ENCODE data around the gene CCNB3.

CCNB3 gene

DNA sequence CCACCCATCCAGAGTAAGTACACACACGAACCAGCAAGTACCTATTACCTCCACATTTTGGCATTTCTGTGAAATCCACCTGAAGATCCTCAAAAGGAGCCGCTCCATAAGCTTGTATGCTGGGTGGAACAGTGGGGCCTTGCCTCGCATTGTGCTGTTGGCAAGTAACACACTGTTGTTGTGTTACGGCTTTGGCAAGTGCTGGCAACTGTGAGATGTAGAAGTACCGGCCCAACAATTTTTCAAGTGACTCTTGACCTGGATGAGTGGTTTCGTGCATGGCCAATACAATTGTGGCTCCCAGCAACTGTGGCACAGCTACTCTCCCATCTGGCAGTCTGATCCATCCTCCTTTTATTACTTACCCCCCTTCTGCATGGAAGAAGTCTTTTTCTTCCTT is 128.7 kb downstream of the CCNB3 start:
- no peak for TF ChIP-seq SIN3A (IDR thresholded peaks at IDR 0.05; ENCODE audit: borderline replicate concordance, insufficient read depth, low read length)
- no peak for TF ChIP-seq FOXP2 (optimal IDR thresholded peaks at IDR 0.05; ENCODE audit: borderline replicate concordance, extremely low read depth, extremely low read length, insufficient read depth)
- no peak for TF ChIP-seq TAF1 (IDR thresholded peaks at IDR 0.05; ENCODE audit: borderline replicate concordance, insufficient read depth, low read length)
- TF ChIP-seq POLR2AphosphoS5 (IDR thresholded peaks at IDR 0.05; ENCODE audit: low read depth, low read length) = no peak
- TF ChIP-seq, protein P1, sequence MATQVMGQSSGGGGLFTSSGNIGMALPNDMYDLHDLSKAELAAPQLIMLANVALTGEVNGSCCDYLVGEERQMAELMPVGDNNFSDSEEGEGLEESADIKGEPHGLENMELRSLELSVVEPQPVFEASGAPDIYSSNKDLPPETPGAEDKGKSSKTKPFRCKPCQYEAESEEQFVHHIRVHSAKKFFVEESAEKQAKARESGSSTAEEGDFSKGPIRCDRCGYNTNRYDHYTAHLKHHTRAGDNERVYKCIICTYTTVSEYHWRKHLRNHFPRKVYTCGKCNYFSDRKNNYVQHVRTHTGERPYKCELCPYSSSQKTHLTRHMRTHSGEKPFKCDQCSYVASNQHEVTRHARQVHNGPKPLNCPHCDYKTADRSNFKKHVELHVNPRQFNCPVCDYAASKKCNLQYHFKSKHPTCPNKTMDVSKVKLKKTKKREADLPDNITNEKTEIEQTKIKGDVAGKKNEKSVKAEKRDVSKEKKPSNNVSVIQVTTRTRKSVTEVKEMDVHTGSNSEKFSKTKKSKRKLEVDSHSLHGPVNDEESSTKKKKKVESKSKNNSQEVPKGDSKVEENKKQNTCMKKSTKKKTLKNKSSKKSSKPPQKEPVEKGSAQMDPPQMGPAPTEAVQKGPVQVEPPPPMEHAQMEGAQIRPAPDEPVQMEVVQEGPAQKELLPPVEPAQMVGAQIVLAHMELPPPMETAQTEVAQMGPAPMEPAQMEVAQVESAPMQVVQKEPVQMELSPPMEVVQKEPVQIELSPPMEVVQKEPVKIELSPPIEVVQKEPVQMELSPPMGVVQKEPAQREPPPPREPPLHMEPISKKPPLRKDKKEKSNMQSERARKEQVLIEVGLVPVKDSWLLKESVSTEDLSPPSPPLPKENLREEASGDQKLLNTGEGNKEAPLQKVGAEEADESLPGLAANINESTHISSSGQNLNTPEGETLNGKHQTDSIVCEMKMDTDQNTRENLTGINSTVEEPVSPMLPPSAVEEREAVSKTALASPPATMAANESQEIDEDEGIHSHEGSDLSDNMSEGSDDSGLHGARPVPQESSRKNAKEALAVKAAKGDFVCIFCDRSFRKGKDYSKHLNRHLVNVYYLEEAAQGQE (IDR thresholded peaks at IDR 0.05; ENCODE audit: insufficient read depth in 1 of 2, low read depth in 2 of 2, low read length in 2 of 2) = no peak

DNA sequence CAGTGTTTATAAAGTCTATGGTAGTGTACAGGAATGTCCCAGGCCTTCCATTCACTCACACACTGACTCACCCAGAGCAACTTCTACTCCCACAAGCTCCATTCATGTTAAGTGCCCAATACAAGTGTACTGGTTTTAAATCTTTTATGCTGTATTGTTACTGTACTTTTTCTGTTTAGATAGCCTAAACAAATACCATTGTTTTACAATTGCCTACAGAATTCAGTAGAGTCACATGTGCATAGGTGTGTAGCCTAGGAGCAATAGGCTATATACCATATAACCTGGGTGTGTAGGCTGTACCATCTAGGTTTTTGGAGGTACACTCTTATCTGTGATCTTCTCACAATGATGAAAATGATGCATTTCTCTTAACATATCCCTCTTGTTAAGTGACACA is 139.4 kb downstream of the CCNB3 start:
- TF ChIP-seq POLR2AphosphoS5 (IDR thresholded peaks at IDR 0.05; ENCODE audit: low read depth, low read length) (no peak), FOXP2 (optimal IDR thresholded peaks at IDR 0.05; ENCODE audit: borderline replicate concordance, extremely low read depth, extremely low read length, insufficient read depth) (no peak), TAF1 (IDR thresholded peaks at IDR 0.05; ENCODE audit: borderline replicate concordance, insufficient read depth, low read length) (no peak), SIN3A (IDR thresholded peaks at IDR 0.05; ENCODE audit: borderline replicate concordance, insufficient read depth, low read length) (no peak)
- TF ChIP-seq, protein P1 (IDR thresholded peaks at IDR 0.05; ENCODE audit: insufficient read depth in 1 of 2, low read depth in 2 of 2, low read length in 2 of 2) = no peak

DNA sequence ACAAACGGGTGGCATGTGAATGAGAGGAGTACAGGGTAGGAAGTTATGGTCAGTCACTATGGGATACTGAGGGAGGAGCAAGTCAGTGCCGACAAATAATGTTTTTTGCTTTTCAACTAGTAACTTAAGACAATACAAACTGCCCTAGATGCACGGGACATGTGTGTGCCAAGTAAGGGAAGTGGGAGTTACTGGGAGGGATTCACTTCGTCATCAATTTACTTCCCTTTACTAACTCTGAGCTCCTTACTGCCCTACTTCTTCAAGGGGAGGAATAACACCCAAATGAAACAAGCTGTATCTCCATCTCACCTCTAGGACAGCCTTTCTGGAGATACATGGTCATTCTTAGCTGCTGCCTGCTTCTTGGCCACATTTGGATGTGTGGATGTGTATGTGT is 168.4 kb downstream of the CCNB3 start:
- TF ChIP-seq SIN3A (IDR thresholded peaks at IDR 0.05; ENCODE audit: borderline replicate concordance, insufficient read depth, low read length) (no peak), POLR2AphosphoS5 (IDR thresholded peaks at IDR 0.05; ENCODE audit: low read depth, low read length) (no peak), FOXP2 (optimal IDR thresholded peaks at IDR 0.05; ENCODE audit: borderline replicate concordance, extremely low read depth, extremely low read length, insufficient read depth) (no peak), TAF1 (IDR thresholded peaks at IDR 0.05; ENCODE audit: borderline replicate concordance, insufficient read depth, low read length) (no peak)
- TF ChIP-seq, protein P1 (IDR thresholded peaks at IDR 0.05; ENCODE audit: insufficient read depth in 1 of 2, low read depth in 2 of 2, low read length in 2 of 2) = no peak

DNA sequence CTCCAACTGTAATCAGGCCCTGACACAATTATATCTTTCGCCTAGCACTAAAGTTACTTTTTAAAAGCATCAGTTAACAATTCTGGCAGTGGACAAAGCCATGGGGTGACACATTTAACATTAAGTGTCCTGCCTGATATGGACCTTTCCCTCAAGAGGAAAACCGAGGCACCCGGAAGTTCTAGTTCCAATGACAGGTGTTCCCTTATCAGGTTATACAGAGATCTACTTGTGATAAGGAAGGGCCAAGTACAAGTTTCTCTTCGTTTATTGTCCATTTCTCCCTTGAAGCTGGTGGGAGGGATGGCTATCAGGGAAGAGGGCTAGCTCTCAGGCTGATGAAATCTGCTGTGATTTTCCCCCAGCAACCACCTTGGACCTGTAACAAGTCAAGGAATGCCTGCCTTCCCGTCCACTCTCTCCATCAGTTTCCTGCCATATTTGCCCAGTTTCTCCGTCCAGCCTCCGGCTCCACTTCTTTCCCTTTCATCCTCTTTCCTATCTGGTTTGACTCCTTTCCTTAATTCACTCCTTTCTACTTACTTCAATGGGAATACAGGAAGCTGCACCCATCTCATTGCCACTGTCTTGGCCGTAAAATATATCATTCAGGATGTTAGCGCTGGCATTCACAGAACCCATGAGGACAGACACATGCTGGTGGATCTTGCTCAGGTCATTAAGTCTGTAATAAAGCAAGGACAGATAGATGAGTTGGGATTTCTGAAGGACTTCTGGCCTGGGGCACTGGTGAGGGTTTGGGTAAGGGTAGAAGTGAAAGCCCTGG is 171.1 kb downstream of the CCNB3 start:
- TF ChIP-seq POLR2AphosphoS5 (IDR thresholded peaks at IDR 0.05; ENCODE audit: low read depth, low read length) (no peak), SIN3A (IDR thresholded peaks at IDR 0.05; ENCODE audit: borderline replicate concordance, insufficient read depth, low read length) (no peak), FOXP2 (optimal IDR thresholded peaks at IDR 0.05; ENCODE audit: borderline replicate concordance, extremely low read depth, extremely low read length, insufficient read depth) (no peak), TAF1 (IDR thresholded peaks at IDR 0.05; ENCODE audit: borderline replicate concordance, insufficient read depth, low read length) (no peak)
- TF ChIP-seq, protein P1 (IDR thresholded peaks at IDR 0.05; ENCODE audit: insufficient read depth in 1 of 2, low read depth in 2 of 2, low read length in 2 of 2) = no peak

All from PFSK-1 (cell line).